Peyer's patch (tissue), 4 donors: ENCODE results near the gene TIMM8A. TPM values are rescaled to one million over a fixed set of nuclear protein-coding genes. Genes with fewer than 3 reads are reported as not detected.

Experiments
- DNase-seq, 3 donors: peaks; one replicate each; pipeline ENCODE4 v3.0.0-alpha.2; 2017 to 2019
- H3K27ac ChIP-seq, 4 donors: fragments of 200-600 bp; sonication (generic); one replicate each; pipeline ENCODE4 v1.5.1; 2016 to 2019
- H3K27me3 ChIP-seq, 2 donors: fragments of 200-600 bp; sonication (generic); one replicate each; pipeline ENCODE4 v1.5.1; 2019
- H3K36me3 ChIP-seq, 3 donors: fragments of 200-600 bp; sonication (generic); one replicate each; pipeline ENCODE4 v1.5.1; 2016 to 2019
- H3K4me1 ChIP-seq, 4 donors: fragments of 200-600 bp; sonication (generic); one replicate each; pipeline ENCODE4 v1.5.1; 2016 to 2019
- H3K4me3 ChIP-seq, 4 donors: fragments of 200-600 bp; sonication (generic); 1 replicate in 3 of 4; 2 replicates in 1 of 4; pipeline ENCODE4 v1.5.1; 2016 to 2019; ENCODE audit warnings: mild to moderate bottlenecking in 1 of 4
- H3K9me3 ChIP-seq, 4 donors: fragments of 200-600 bp; sonication (generic); one replicate each; pipeline ENCODE4 v1.5.1; 2016 to 2019; ENCODE audit warnings: mild to moderate bottlenecking in 1 of 4
- CTCF ChIP-seq, 6 experiments: fragments of 450-650 bp in 4 of 6; fragments of 200-600 bp in 2 of 6; sonication (generic) in 1 of 6; IDR thresholded peaks; one replicate each; pipeline ENCODE4 v1.5.1; 2017 to 2019; ENCODE audit warnings: antibody characterized with exemption in 6 of 6, mild to moderate bottlenecking in 3 of 6, moderate library complexity in 1 of 6
- POLR2A ChIP-seq, 2 donors: fragments of 450-650 bp; IDR thresholded peaks; one replicate each; pipeline ENCODE4 v1.5.1; 2017; ENCODE audit warnings: antibody characterized with exemption in 2 of 2, mild to moderate bottlenecking in 2 of 2, moderate library complexity in 2 of 2
- total RNA-seq, 4 donors: library from RNA; depleted of rRNA; stranded (reverse); fragments of >200 nt; gene quantifications; one replicate each; pipeline ENCODE4 v1.1.0, GENCODE V29; 2016

The TIMM8A gene
- total RNA-seq, 4 donors from 2014 or later: 5.2 to 11.6 (median 10.1) TPM

GRCh38 chrX:101368800-101369199, 20.3 kb upstream of the TIMM8A start:
- TF ChIP-seq CTCF (IDR thresholded peaks at IDR 0.05) (no peak), POLR2A (IDR thresholded peaks at IDR 0.05) (no peak)
- Histone ChIP-seq H3K27ac (no peak overlapping the region), H3K4me3 (no peak overlapping the region), H3K27me3 (no peaks in the 10 kb centered on the region), H3K36me3 (no peaks in the 10 kb centered on the region), H3K4me1 (no peaks in the 10 kb centered on the region), H3K9me3 (no peaks in the 10 kb centered on the region)
- DNase-seq: no peak

- no peak overlapping the region for H3K27ac ChIP-seq
- H3K27me3 ChIP-seq: no peaks in the 10 kb centered on the region
- H3K36me3 ChIP-seq: no peaks in the 10 kb centered on the region
- no peaks in the 10 kb centered on the region for H3K4me1 ChIP-seq
- no peaks in the 10 kb centered on the region for H3K9me3 ChIP-seq
- TF ChIP-seq POLR2A (IDR thresholded peaks at IDR 0.05) (no peak), CTCF (IDR thresholded peaks at IDR 0.05) (no peak)
- no peak for DNase-seq
- no peak overlapping the region for H3K4me3 ChIP-seq
Measured at GRCh38 chrX:101365301-101365795, 16.8 kb upstream of the TIMM8A start.

- no peak overlapping the region for H3K27ac ChIP-seq
- H3K27me3 ChIP-seq: no peaks in the 10 kb centered on the region
- H3K4me1 ChIP-seq: no peaks in the 10 kb centered on the region
- DNase-seq: no peak
- H3K9me3 ChIP-seq: no peaks in the 10 kb centered on the region
- no peak for TF ChIP-seq POLR2A (IDR thresholded peaks at IDR 0.05)
- no peak for TF ChIP-seq CTCF (IDR thresholded peaks at IDR 0.05)
- no peaks in the 10 kb centered on the region for H3K36me3 ChIP-seq
- H3K4me3 ChIP-seq: no peak overlapping the region
Measured at GRCh38 chrX:101362757-101363156, 14.2 kb upstream of the TIMM8A start.

GRCh38 chrX:101362116-101362515, 13.6 kb upstream of the TIMM8A start:
- Histone ChIP-seq H3K36me3 (no peaks in the 10 kb centered on the region), H3K27ac (no peak overlapping the region), H3K27me3 (no peaks in the 10 kb centered on the region), H3K4me3 (no peak overlapping the region), H3K4me1 (no peaks in the 10 kb centered on the region), H3K9me3 (no peaks in the 10 kb centered on the region)
- no peak for DNase-seq
- TF ChIP-seq POLR2A (IDR thresholded peaks at IDR 0.05): no peak
- TF ChIP-seq CTCF (IDR thresholded peaks at IDR 0.05): no peak

- DNase-seq: no peak
- TF ChIP-seq CTCF (IDR thresholded peaks at IDR 0.05): no peak
- TF ChIP-seq POLR2A (IDR thresholded peaks at IDR 0.05): no peak
- no peak overlapping the region for H3K4me3 ChIP-seq
- H3K27me3 ChIP-seq: no peaks in the 10 kb centered on the region
- no peaks in the 10 kb centered on the region for H3K9me3 ChIP-seq
- H3K36me3 ChIP-seq: no peaks in the 10 kb centered on the region
- no peak overlapping the region for H3K27ac ChIP-seq
- no peaks in the 10 kb centered on the region for H3K4me1 ChIP-seq
Measured at GRCh38 chrX:101360390-101360789, 11.8 kb upstream of the TIMM8A start.

GRCh38 chrX:101359966-101360365, 11.4 kb upstream of the TIMM8A start:
- H3K9me3 ChIP-seq: no peaks in the 10 kb centered on the region
- H3K27ac ChIP-seq: no peak overlapping the region
- no peak for TF ChIP-seq CTCF (IDR thresholded peaks at IDR 0.05)
- TF ChIP-seq POLR2A (IDR thresholded peaks at IDR 0.05): no peak
- H3K4me1 ChIP-seq: no peaks in the 10 kb centered on the region
- no peak overlapping the region for H3K4me3 ChIP-seq
- no peaks in the 10 kb centered on the region for H3K27me3 ChIP-seq
- DNase-seq: no peak
- no peaks in the 10 kb centered on the region for H3K36me3 ChIP-seq
